K562 (cell line): ENCODE data around the gene MAD2L1BP. TPM values are rescaled to one million over a fixed set of nuclear protein-coding genes. Genes with fewer than 3 reads are reported as not detected.

Source experiments
- BRF1 ChIP-seq: IDR thresholded peaks from 3 replicates; pipeline ENCODE4 v1.6.1; 2011; ENCODE audit warnings: borderline replicate concordance, mild to moderate bottlenecking; ENCODE audit not compliant: insufficient read length; ENCODE audit errors: extremely low read depth
- C11orf30 ChIP-seq: fragments of 450-650 bp; IDR thresholded peaks from 2 replicates; pipeline ENCODE4 v1.6.1; 2016; ENCODE audit warnings: low read depth, mild to moderate bottlenecking
- CTBP1 ChIP-seq: fragments of 450-650 bp; IDR thresholded peaks from 2 replicates; pipeline ENCODE4 v1.6.1; 2016; ENCODE audit warnings: borderline replicate concordance
- ELF4 ChIP-seq: fragments of 450-650 bp; formaldehyde crosslinking; IDR thresholded peaks from 2 replicates; pipeline ENCODE4 v1.4.0; 2022; ENCODE audit warnings: missing genetic modification characterization
- ESRRB ChIP-seq: fragments of 250-450 bp; sonication (Bioruptor Pico); IDR thresholded peaks from 2 replicates; pipeline ENCODE4 v1.5.0; 2020; ENCODE audit warnings: mild to moderate bottlenecking, moderate library complexity, borderline replicate concordance
- FOXP1 ChIP-seq: sonication (generic); formaldehyde crosslinking; IDR thresholded peaks from 2 replicates; pipeline ENCODE4 v1.8.0; 2022; ENCODE audit warnings: mild to moderate bottlenecking, missing genetic modification reagents
- HCFC1 ChIP-seq: IDR thresholded peaks from 2 replicates; pipeline ENCODE4 v1.6.1; 2012; ENCODE audit warnings: low read depth, low read length, improper control_type of control experiment
- HNRNPLL ChIP-seq: fragments of 200-400 bp; formaldehyde crosslinking; IDR thresholded peaks from 2 replicates; pipeline ENCODE4 v1.6.1; 2017; ENCODE audit warnings: low read length, low read depth, mild to moderate bottlenecking; ENCODE audit not compliant: poor library complexity, severe bottlenecking
- MBD2 ChIP-seq: sonication (generic); IDR thresholded peaks from 2 replicates; pipeline ENCODE4 v1.6.1; 2016; ENCODE audit warnings: low read depth, borderline replicate concordance
- MYC ChIP-seq, 2 experiments: fragments of 250-450 bp in 1 of 2; sonication (Bioruptor Pico) in 1 of 2; IDR thresholded peaks; 2 replicates each; pipeline versions ENCODE4 v1.5.1 to v1.6.1; 2012 to 2021; ENCODE audit warnings: low read depth in 2 of 2, borderline replicate concordance in 1 of 2, improper control_type of control experiment in 1 of 2, low read length in 1 of 2, mild to moderate bottlenecking in 1 of 2, moderate library complexity in 1 of 2
- NCOA2 ChIP-seq, 2 experiments: fragments of 450-650 bp; IDR thresholded peaks; 2 replicates each; pipeline ENCODE4 v1.6.1; 2018; ENCODE audit warnings: mild to moderate bottlenecking in 2 of 2, moderate library complexity in 1 of 2; ENCODE audit not compliant: partially characterized antibody in 2 of 2
- NR2F6 ChIP-seq: fragments of 450-650 bp; formaldehyde crosslinking; IDR thresholded peaks from 2 replicates; pipeline ENCODE4 v1.4.0; 2020; ENCODE audit warnings: mild to moderate bottlenecking
- PHTF2 ChIP-seq: fragments of 250-450 bp; sonication (Bioruptor Pico); IDR thresholded peaks from 2 replicates; pipeline ENCODE4 v1.5.0; 2021; ENCODE audit warnings: mild to moderate bottlenecking
- PML ChIP-seq: IDR thresholded peaks from 2 replicates; pipeline ENCODE4 v1.6.1; 2012; ENCODE audit warnings: low read length, inconsistent platforms
- POLR2AphosphoS2 ChIP-seq: IDR thresholded peaks from 2 replicates; pipeline ENCODE4 v1.6.1; 2012; ENCODE audit warnings: low read length, improper control_type of control experiment
- SNRNP70 ChIP-seq: fragments of 200-400 bp; formaldehyde crosslinking; optimal IDR thresholded peaks from 2 replicates; pipeline ENCODE3; 2017; ENCODE audit warnings: low read depth, low read length
- SOX6 ChIP-seq: fragments of 450-650 bp; IDR thresholded peaks from 2 replicates; pipeline ENCODE4 v1.6.1; 2014; ENCODE audit warnings: mild to moderate bottlenecking
- SP1 ChIP-seq: sonication (generic); formaldehyde crosslinking; IDR thresholded peaks from 2 replicates; pipeline ENCODE4 v1.8.1; 2022; ENCODE audit warnings: mild to moderate bottlenecking, missing genetic modification reagents
- ZBTB17 ChIP-seq: fragments of 450-650 bp; formaldehyde crosslinking; IDR thresholded peaks from 2 replicates; pipeline ENCODE4 v1.4.0; 2020; ENCODE audit warnings: mild to moderate bottlenecking
- ZFP30 ChIP-seq: fragments of 250-450 bp; sonication (Bioruptor Pico); IDR thresholded peaks from 2 replicates; pipeline ENCODE4 v1.8.0; 2022; ENCODE audit warnings: moderate library complexity, mild to moderate bottlenecking, inconsistent platforms, borderline replicate concordance
- ZNF445 ChIP-seq: fragments of 250-450 bp; sonication (Bioruptor Pico); IDR thresholded peaks from 2 replicates; pipeline ENCODE4 v1.4.0; 2020; ENCODE audit warnings: low read depth, mild to moderate bottlenecking, moderate library complexity
- ZNF766 ChIP-seq: fragments of 200-800 bp; sonication (Bioruptor generic); conservative IDR thresholded peaks from 2 replicates; pipeline ENCODE4 v1.6.1; 2016; ENCODE audit warnings: missing genetic modification characterization, missing compliant biosample characterization
- ZNF785 ChIP-seq: fragments of 250-450 bp; sonication (Bioruptor Pico); IDR thresholded peaks from 2 replicates; pipeline ENCODE4 v1.4.0; 2020; ENCODE audit warnings: mild to moderate bottlenecking
- polyA plus RNA-seq, 8 experiments: library from polyadenylated mRNA; depleted of rRNA in 4 of 8; stranded (reverse) in 5 of 8; unstranded in 3 of 8; fragments of >200 nt; fragmentation: Nextera tagmentation in 2 of 8; fragmentation: Illumina TruSeq in 1 of 8; extraction: Ambion mirVana in 2 of 8; extraction: Trizol in 1 of 8; gene quantifications; 2 replicates each; pipeline versions ENCODE4 v1.2.1 to v1.2.3, GENCODE V29; 2011 to 2014; ENCODE audit warnings: inconsistent platforms in 1 of 8, missing spikeins in 1 of 8
- total RNA-seq, 7 experiments: library from RNA; depleted of rRNA in 6 of 7; stranded (reverse); fragments of >200 nt in 6 of 7; fragmentation: Illumina TruSeq in 2 of 7; extraction: Trizol in 2 of 7; gene quantifications; 2 replicates each; pipeline versions ENCODE4 v1.2.1 to v1.2.3, GENCODE V29; 2011 to 2021; ENCODE audit warnings: low replicate concordance in 1 of 7
- TF ChIP-seq, protein P1 (sequence below): IDR thresholded peaks from 2 replicates; pipeline ENCODE4 v1.6.1; 2014; ENCODE audit warnings: antibody characterized with exemption
- TF ChIP-seq, protein P2 (sequence below), 2 experiments: fragments of 250-450 bp in 1 of 2; fragments of 450-650 bp in 1 of 2; sonication (Bioruptor Pico) in 1 of 2; IDR thresholded peaks; 2 replicates each; pipeline versions ENCODE4 v1.6.1 to v1.8.0; 2016 to 2021; ENCODE audit warnings: mild to moderate bottlenecking in 2 of 2, moderate library complexity in 2 of 2, missing compliant biosample characterization in 1 of 2, missing genetic modification characterization in 1 of 2
- TF ChIP-seq, protein P3 (sequence below): sonication (generic); formaldehyde crosslinking; IDR thresholded peaks from 2 replicates; pipeline ENCODE4 v1.8.0; 2023; ENCODE audit warnings: mild to moderate bottlenecking, missing genetic modification reagents

MAD2L1BP gene
- total and polyA plus RNA-seq, 9 of the 15 experiments (the other 6 are each of a cell fraction or from before 2014, with no cell fraction given) = 69.7 to 321 (median 111) TPM

DNA sequence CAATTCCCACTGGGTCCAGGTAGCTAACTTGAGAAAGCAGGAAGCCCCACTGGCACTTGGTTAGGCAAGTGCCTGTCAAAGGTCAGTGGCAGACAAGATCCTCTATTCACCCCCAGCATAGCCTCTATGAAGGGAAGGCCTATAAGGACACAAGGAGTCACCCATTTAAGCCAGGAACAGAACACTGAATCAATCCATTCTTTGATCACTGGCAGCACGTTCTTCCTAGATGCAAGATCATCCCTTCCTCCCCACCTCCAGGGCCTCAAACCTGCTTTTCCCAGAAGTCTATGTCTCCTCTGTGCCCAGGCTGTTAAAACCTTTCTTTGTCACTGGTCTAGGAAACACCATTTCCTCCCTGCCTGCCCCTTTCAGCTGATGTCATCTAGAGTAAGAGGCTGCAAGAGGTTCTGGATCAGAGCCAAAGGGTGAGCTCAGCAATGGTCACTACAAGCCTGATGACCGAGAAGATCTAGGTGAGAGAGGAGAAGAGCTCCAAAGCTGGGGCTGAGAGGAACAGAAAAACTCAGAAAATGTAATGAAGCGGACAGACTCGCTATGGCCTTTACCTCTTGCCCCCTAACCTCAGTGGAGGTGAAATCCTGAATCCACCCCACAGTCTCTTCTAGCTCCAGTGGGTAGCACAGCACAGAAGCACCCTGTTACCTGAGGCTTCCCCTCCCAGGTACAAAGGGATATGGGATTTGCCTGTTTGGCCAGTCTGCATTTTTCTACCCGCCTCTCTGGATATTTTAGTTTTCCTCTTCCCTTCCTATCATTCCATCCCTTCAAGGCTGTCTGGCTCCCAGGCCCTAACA lies 8.4 kb upstream of the MAD2L1BP start (continued):
- TF ChIP-seq MYC (IDR thresholded peaks at IDR 0.05; ENCODE audit: low read depth, low read length) (peak; percentile 89), MYC (CRISPR knock-in tag; IDR thresholded peaks at IDR 0.05; ENCODE audit: borderline replicate concordance, low read depth) (peak; percentile 54; the same call in 1 of the 2 replicates), FOXP1 (CRISPR knock-in tag) (peak; percentile 12; the same call in 1 of the 2 replicates), ELF4 (peak; percentile 85), ZNF785 (CRISPR knock-in tag) (no peak), C11orf30 (no peak), NCOA2 (IDR thresholded peaks at IDR 0.05; ENCODE audit: partially characterized antibody in 2 of 2) (no peak), NR2F6 (no peak), HNRNPLL (no peak), ZFP30 (CRISPR knock-in tag) (no peak; the same call in 1 of the 2 replicates), ZNF766 (CRISPR knock-in tag) (no peak), PML (0 out of 2 replicates have a peak, but pooled peaks have one; percentile 77), SNRNP70 (no peak), ZBTB17 (peak; percentile 89; the same call in 1 of the 2 replicates), SOX6 (peak; percentile 72), ESRRB (CRISPR knock-in tag) (0 out of 2 replicates have a peak, but pooled peaks have one; percentile 63), ZNF445 (no peak), PHTF2 (CRISPR knock-in tag) (no peak), MBD2 (peak; percentile 29), POLR2AphosphoS2 (peak; percentile 90), CTBP1 (peak; percentile 55; the same call in 1 of the 2 replicates), SP1 (CRISPR knock-in tag) (peak; percentile 79), BRF1 (no peak), HCFC1 (peak; percentile 52; the same call in 1 of the 2 replicates)
- TF ChIP-seq, protein P1, sequence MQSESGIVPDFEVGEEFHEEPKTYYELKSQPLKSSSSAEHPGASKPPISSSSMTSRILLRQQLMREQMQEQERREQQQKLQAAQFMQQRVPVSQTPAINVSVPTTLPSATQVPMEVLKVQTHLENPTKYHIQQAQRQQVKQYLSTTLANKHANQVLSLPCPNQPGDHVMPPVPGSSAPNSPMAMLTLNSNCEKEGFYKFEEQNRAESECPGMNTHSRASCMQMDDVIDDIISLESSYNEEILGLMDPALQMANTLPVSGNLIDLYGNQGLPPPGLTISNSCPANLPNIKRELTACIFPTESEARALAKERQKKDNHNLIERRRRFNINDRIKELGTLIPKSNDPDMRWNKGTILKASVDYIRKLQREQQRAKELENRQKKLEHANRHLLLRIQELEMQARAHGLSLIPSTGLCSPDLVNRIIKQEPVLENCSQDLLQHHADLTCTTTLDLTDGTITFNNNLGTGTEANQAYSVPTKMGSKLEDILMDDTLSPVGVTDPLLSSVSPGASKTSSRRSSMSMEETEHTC = no peak
- TF ChIP-seq, protein P2, sequence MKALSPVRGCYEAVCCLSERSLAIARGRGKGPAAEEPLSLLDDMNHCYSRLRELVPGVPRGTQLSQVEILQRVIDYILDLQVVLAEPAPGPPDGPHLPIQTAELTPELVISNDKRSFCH (CRISPR knock-in tag; IDR thresholded peaks at IDR 0.05) = peak; percentile 65; the same call in 1 of the 2 replicates
- TF ChIP-seq, protein P2 (tag; IDR thresholded peaks at IDR 0.05) = peak; percentile 95
- TF ChIP-seq, protein P3, sequence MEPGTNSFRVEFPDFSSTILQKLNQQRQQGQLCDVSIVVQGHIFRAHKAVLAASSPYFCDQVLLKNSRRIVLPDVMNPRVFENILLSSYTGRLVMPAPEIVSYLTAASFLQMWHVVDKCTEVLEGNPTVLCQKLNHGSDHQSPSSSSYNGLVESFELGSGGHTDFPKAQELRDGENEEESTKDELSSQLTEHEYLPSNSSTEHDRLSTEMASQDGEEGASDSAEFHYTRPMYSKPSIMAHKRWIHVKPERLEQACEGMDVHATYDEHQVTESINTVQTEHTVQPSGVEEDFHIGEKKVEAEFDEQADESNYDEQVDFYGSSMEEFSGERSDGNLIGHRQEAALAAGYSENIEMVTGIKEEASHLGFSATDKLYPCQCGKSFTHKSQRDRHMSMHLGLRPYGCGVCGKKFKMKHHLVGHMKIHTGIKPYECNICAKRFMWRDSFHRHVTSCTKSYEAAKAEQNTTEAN (CRISPR knock-in tag) = peak; percentile 81; the same call in 1 of the 2 replicates
